ENCODE results near the gene ZC2HC1B. TPM values are rescaled to one million over a fixed set of nuclear protein-coding genes. Genes with fewer than 3 reads are reported as not detected.

ZC2HC1B gene
- total RNA-seq, 4 donors from 2014 or later: not detected

DNA sequence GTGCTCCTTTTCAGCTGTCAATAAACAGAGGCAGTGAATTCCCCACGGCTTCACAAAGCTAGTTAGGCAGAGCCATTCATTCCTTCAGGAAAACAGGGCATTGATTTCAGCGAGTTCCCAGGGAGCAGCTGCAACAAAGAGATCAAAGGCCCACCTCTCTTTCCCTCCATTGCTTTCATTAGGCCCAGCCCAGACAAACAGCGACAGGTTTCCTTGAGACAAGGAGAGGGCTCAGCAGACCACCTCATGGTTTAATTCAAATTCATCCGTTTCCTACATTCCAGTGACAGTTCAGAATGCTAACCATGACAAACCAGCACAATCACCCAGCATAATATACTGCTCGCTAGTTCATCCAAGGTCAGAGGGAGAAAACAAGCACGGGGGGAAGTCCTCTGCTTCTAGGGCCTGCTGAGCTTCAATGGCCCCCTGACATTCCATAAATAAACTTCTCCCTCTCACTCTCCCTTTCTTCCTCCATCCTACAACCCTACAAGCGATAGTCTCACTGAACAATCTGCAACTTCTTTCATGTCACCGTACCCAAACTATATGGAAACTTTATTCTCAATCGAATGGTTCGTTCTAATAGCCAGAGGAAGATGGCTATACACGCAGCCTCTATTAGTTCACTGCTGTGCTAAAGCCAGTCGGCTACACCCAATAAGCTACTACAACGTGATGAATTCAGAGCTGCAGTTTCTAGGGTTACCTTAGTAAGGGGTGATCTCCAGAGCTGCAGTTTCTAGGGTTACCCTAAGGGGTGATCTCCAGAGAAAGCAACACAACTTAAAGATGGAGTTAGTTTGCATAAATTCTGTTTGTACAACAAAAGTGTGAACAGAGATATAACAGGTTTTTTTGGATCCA lies 109.1 kb downstream of the ZC2HC1B start:
- in situ Hi-C loops (cut with MboI; ENCODE audit: low pct_ligation_motif_present in 1 of 4, low pct_unique_long_range_greater_than_20kb in 1 of 4, low sequenced_read_pairs in 3 of 4) (no loop called here), intact Hi-C loops (cut with DNase I; ENCODE audit: low total_unique reads) (no loop called here)
- Histone ChIP-seq H3K36me3 (no peaks in the 10 kb centered on the region), H3K27me3 (no peaks in the 10 kb centered on the region), H3K27ac (no peak overlapping the region), H3K9me3 (no peaks in the 10 kb centered on the region), H3K4me1 (peaks cover 0 to 7% (median 0%) of the 10 kb centered on the region in 4 donors), H3K4me3 (no peak overlapping the region)
- DNase-seq: no peak
- TF ChIP-seq POLR2AphosphoS5 (IDR thresholded peaks at IDR 0.05) (no peak), EP300 (IDR thresholded peaks at IDR 0.05; ENCODE audit: low read depth) (no peak), POLR2A (IDR thresholded peaks at IDR 0.05) (no peak)
- TF ChIP-seq, protein P1, sequence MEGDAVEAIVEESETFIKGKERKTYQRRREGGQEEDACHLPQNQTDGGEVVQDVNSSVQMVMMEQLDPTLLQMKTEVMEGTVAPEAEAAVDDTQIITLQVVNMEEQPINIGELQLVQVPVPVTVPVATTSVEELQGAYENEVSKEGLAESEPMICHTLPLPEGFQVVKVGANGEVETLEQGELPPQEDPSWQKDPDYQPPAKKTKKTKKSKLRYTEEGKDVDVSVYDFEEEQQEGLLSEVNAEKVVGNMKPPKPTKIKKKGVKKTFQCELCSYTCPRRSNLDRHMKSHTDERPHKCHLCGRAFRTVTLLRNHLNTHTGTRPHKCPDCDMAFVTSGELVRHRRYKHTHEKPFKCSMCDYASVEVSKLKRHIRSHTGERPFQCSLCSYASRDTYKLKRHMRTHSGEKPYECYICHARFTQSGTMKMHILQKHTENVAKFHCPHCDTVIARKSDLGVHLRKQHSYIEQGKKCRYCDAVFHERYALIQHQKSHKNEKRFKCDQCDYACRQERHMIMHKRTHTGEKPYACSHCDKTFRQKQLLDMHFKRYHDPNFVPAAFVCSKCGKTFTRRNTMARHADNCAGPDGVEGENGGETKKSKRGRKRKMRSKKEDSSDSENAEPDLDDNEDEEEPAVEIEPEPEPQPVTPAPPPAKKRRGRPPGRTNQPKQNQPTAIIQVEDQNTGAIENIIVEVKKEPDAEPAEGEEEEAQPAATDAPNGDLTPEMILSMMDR (IDR thresholded peaks at IDR 0.05): no peak
- WGBS, 2 donors (ENCODE audit: low coverage in 1 of 2): 76 to 82% methylated on average over 10 to 13 of the region's 13 CpGs

DNA sequence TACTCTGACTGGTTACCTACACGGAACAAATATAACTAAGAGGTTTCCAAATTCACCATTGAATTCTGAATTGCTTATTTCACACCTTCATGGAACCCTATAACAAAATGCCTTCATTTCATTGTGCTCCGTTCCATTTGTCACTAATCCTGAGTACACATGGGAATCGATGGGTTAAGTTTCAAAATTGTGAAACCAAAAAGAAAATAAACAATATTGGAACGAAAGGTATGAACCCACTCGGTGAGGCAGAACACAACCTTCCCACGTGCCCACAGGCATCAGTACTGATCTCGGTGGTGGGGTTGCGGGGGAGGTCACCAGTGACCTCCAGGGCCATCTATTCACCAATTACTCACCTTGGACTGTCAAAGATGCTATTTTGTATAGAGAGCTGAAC lies 109.8 kb downstream of the ZC2HC1B start:
- Histone ChIP-seq H3K27me3 (no peaks in the 10 kb centered on the region), H3K9me3 (no peaks in the 10 kb centered on the region), H3K4me1 (peaks cover 0 to 7% (median 0%) of the 10 kb centered on the region in 4 donors), H3K36me3 (no peaks in the 10 kb centered on the region), H3K4me3 (no peak overlapping the region), H3K27ac (no peak overlapping the region)
- no peak for DNase-seq
- WGBS, 2 donors (ENCODE audit: low coverage in 1 of 2): 83 to 84% methylated on average over 3 to 8 of the region's 8 CpGs
- in situ Hi-C loops (cut with MboI; ENCODE audit: low pct_ligation_motif_present in 1 of 4, low pct_unique_long_range_greater_than_20kb in 1 of 4, low sequenced_read_pairs in 3 of 4) (no loop called here), intact Hi-C loops (cut with DNase I; ENCODE audit: low total_unique reads) (no loop called here)
- TF ChIP-seq EP300 (IDR thresholded peaks at IDR 0.05; ENCODE audit: low read depth) (no peak), POLR2AphosphoS5 (IDR thresholded peaks at IDR 0.05) (no peak)

DNA sequence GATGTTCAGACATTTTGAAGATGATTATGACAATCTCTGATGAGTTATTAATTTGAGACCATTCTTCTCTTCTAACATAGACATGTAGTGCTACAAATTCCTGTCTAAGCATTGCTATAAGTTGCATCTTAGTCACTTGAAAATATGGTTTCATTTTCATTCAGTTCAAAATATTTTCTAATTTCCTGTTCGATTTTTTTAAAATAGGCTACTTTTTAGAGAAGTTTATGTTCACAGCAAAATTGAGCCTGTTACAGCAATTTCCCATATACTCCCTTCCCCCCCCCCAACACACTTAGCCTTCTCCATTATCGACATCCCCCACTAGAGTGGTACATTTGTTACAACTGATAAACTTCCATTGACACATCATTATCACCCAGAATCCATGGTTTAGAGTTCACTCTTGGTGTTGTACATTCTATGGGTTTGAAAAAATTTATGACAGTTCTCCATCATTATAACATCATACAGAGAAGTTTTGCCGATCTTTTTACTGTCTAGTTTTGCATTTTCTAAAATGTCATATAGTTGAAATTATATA lies 112.6 kb downstream of the ZC2HC1B start:
- intact Hi-C loops (cut with DNase I; ENCODE audit: low total_unique reads): no loop called here
- no peak overlapping the region for H3K4me3 ChIP-seq
- H3K36me3 ChIP-seq: no peaks in the 10 kb centered on the region
- TF ChIP-seq, protein P1 (IDR thresholded peaks at IDR 0.05): no peak
- H3K27me3 ChIP-seq: no peaks in the 10 kb centered on the region
- 68 to 86% methylated on average over 3 of the region's 3 CpGs for WGBS, 2 donors (ENCODE audit: low coverage in 1 of 2)
- H3K4me1 ChIP-seq: peaks cover 0 to 6% (median 0%) of the 10 kb centered on the region in 4 donors
- in situ Hi-C loops (cut with MboI; ENCODE audit: low pct_ligation_motif_present in 1 of 4, low pct_unique_long_range_greater_than_20kb in 1 of 4, low sequenced_read_pairs in 3 of 4): no loop called here
- no peaks in the 10 kb centered on the region for H3K9me3 ChIP-seq
- no peak overlapping the region for H3K27ac ChIP-seq
- no peak for DNase-seq

DNA sequence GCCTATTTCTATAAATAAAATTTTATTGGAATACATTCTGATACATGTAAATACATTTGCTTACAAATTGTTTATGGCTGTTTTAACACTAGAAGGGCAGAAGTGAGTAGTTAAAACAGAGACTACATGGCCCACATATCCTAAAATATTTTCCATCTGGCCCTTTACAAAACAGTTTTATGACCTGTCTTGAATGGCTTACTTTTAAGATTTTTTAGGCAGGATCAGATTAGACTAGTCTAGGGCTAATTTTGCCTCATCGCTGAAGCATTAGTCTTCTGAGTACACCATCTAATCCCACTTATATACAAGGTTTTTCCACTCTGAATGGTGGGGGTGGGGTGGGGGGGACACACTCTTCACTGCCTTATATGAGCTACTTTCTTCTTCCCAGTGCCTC lies 116.6 kb downstream of the ZC2HC1B start:
- no peaks in the 10 kb centered on the region for H3K9me3 ChIP-seq
- no peaks in the 10 kb centered on the region for H3K36me3 ChIP-seq
- DNase-seq: no peak
- no peak overlapping the region for H3K4me3 ChIP-seq
- H3K4me1 ChIP-seq: peaks cover 0 to 3% (median 2%) of the 10 kb centered on the region in 4 donors
- no peak overlapping the region for H3K27ac ChIP-seq
- H3K27me3 ChIP-seq: no peaks in the 10 kb centered on the region
- in situ Hi-C loops (cut with MboI; ENCODE audit: low pct_ligation_motif_present in 1 of 4, low pct_unique_long_range_greater_than_20kb in 1 of 4, low sequenced_read_pairs in 3 of 4): no loop called here
- intact Hi-C loops (cut with DNase I; ENCODE audit: low total_unique reads): no loop called here
- 85% methylated on average over 1 of the region's 1 CpG for WGBS, 2 donors (ENCODE audit: low coverage in 1 of 2)
- TF ChIP-seq EP300 (IDR thresholded peaks at IDR 0.05; ENCODE audit: low read depth) (no peak), POLR2A (IDR thresholded peaks at IDR 0.05) (no peak), POLR2AphosphoS5 (IDR thresholded peaks at IDR 0.05) (no peak)
- TF ChIP-seq, protein P1 (IDR thresholded peaks at IDR 0.05): no peak

All from transverse colon (tissue), 4 donors.